SH-SY5Y (cell line): ENCODE results near the gene DGUOK.

Experiments used
- GATA2 ChIP-seq: IDR thresholded peaks from 2 replicates; pipeline ENCODE4 v1.6.1; 2011; ENCODE audit warnings: mild to moderate bottlenecking, low read depth, low read length
- GATA3 ChIP-seq: IDR thresholded peaks from 2 replicates; pipeline ENCODE4 v1.6.1; 2011; ENCODE audit warnings: low read depth, mild to moderate bottlenecking, low read length, moderate library complexity

- TF ChIP-seq GATA2 (no peak), GATA3 (no peak)
Observed at GRCh38 chr2:73921581-73921980, 5.1 kb upstream of the DGUOK start.
